22Rv1 (cell line): ENCODE results near the gene SBF2.

ENCODE experiments used
- CTCF ChIP-seq: fragments of 450-650 bp; IDR thresholded peaks from 2 replicates; pipeline ENCODE4 v1.5.1; 2017; ENCODE audit warnings: mild to moderate bottlenecking
- ZFX ChIP-seq: fragments of 450-650 bp; IDR thresholded peaks from 2 replicates; pipeline ENCODE4 v1.6.1; 2017; ENCODE audit warnings: antibody characterized with exemption, borderline replicate concordance

- no peak for TF ChIP-seq CTCF
- no peak for TF ChIP-seq ZFX
Measured at GRCh38 chr11:9923280-9923679, 370.7 kb downstream of the SBF2 start.
